GM12878 (cell line): ENCODE data around the gene PCDHGA7. TPM values are rescaled to one million over a fixed set of nuclear protein-coding genes. Genes with fewer than 3 reads are reported as not detected.

ENCODE experiments used
- ATAC-seq: fragments of 200-7000 bp; cut with Tn5 transposase; 3 replicates; pipeline ENCODE4 v1.9.1; 2020; ENCODE audit warnings: mild to moderate bottlenecking, moderate library complexity
- BruUV-seq: library from RNA; stranded (reverse); fragments of 400-500 nt; replicated peaks from 2 replicates; lab custom pipeline; 2021; lab: Mats Ljungman, UMichigan
- CTCF ChIA-PET: fragments of 300-600 bp; sonication (Branson Sonifier 250); formaldehyde crosslinking; extraction: SDS; loops from one replicate; lab custom pipeline; 2021; ENCODE audit warnings: inconsistent platforms; lab: Yijun Ruan, JAX
- POLR2A ChIA-PET: fragments of 350-600 bp; formaldehyde crosslinking; extraction: SDS; loops from one replicate; lab custom pipeline; 2021; ENCODE audit warnings: inconsistent platforms; lab: Charles Lee
- RAD21 ChIA-PET: fragments of 300-600 bp; sonication (Branson Sonifier 250); formaldehyde crosslinking; loops from one replicate; lab custom pipeline; 2023; ENCODE audit warnings: antibody characterized with exemption; ENCODE audit not compliant: unreplicated experiment; lab: Charles Lee
- SMC1A ChIA-PET: fragments of 300-600 bp; sonication (Branson Sonifier 250); formaldehyde crosslinking; loops from one replicate; lab custom pipeline; 2023; ENCODE audit not compliant: unreplicated experiment, uncharacterized antibody; lab: Charles Lee
- DNase-seq: peaks from one replicate; pipeline ENCODE4 v3.0.0-alpha.2; 2011; ENCODE audit warnings: low read depth, low spot score
- FAIRE-seq: peaks from 3 replicates; lab custom pipeline; 2011; peaks lifted over from hg19 to GRCh38; lab: Jason Lieb, UNC
- H2AFZ ChIP-seq: 2 replicates; pipeline ENCODE4 v1.6.0; 2011; ENCODE audit warnings: low read depth, low read length, control low read depth; ENCODE audit not compliant: control insufficient read depth
- H3K27ac ChIP-seq: 2 replicates; pipeline ENCODE4 v1.5.1; 2011; ENCODE audit warnings: control low read depth; ENCODE audit not compliant: control insufficient read depth, insufficient read depth
- H3K27me3 ChIP-seq, 2 experiments: replicated peaks in 1 of 2; 2 replicates each; pipeline versions ENCODE4 v1.6.0 to v1.6.1; 2011; ENCODE audit warnings: low read length in 1 of 2; ENCODE audit not compliant: control insufficient read depth in 2 of 2, insufficient read depth in 2 of 2
- H3K36me3 ChIP-seq, 2 experiments: 2 replicates each; pipeline ENCODE4 v1.5.1; 2011; ENCODE audit warnings: low read length in 1 of 2; ENCODE audit not compliant: control insufficient read depth in 2 of 2, insufficient read depth in 2 of 2
- H3K4me1 ChIP-seq: 2 replicates; pipeline ENCODE4 v1.6.1; 2011; ENCODE audit warnings: mild to moderate bottlenecking, low read length, moderate library complexity, mixed read lengths; ENCODE audit not compliant: control insufficient read depth, insufficient read depth
- H3K4me2 ChIP-seq: 2 replicates; pipeline ENCODE4 v1.6.0; 2011; ENCODE audit warnings: control low read depth; ENCODE audit not compliant: control insufficient read depth, insufficient read depth
- H3K4me3 ChIP-seq: fragments of 200-600 bp; sonication (generic); 2 replicates; pipeline ENCODE4 v1.5.1; 2016
- H3K79me2 ChIP-seq: 2 replicates; pipeline ENCODE4 v1.6.0; 2011; ENCODE audit warnings: low read length; ENCODE audit not compliant: control insufficient read depth, insufficient read depth
- H3K9ac ChIP-seq: 2 replicates; pipeline ENCODE4 v1.8.0; 2011; ENCODE audit warnings: low read length, control low read depth, mixed read lengths; ENCODE audit not compliant: control insufficient read depth, insufficient read depth
- H3K9me3 ChIP-seq: replicated peaks from 3 replicates; pipeline ENCODE4 v1.5.1; 2011; ENCODE audit warnings: mild to moderate bottlenecking, low read length; ENCODE audit not compliant: control insufficient read depth, insufficient read depth
- H4K20me1 ChIP-seq: 2 replicates; pipeline ENCODE4 v1.6.0; 2011; ENCODE audit not compliant: control insufficient read depth, insufficient read depth
- ASH2L ChIP-seq: fragments of 300-600, 200-600 bp; sonication (generic); IDR thresholded peaks from 2 replicates; pipeline ENCODE4 v1.6.1; 2017; ENCODE audit warnings: low read depth, mild to moderate bottlenecking, borderline replicate concordance
- CEBPB ChIP-seq, 2 experiments: fragments of 150-350 bp in 1 of 2; IDR thresholded peaks; 2 replicates each; pipeline ENCODE4 v1.6.1; 2012 to 2014; ENCODE audit warnings: low read depth in 2 of 2, low read length in 2 of 2, borderline replicate concordance in 1 of 2, inconsistent platforms in 1 of 2
- CUX1 ChIP-seq: IDR thresholded peaks from 2 replicates; pipeline ENCODE4 v1.6.1; 2012; ENCODE audit warnings: improper control_type of control experiment, low read depth, low read length; ENCODE audit not compliant: insufficient replicate concordance
- GATAD2B ChIP-seq: fragments of 450-650 bp; conservative IDR thresholded peaks from 2 replicates; pipeline ENCODE4 v1.6.1; 2017; ENCODE audit warnings: low read depth, mild to moderate bottlenecking, moderate library complexity
- IRF5 ChIP-seq: fragments of 450-650 bp; IDR thresholded peaks from 2 replicates; pipeline ENCODE4 v1.6.1; 2017; ENCODE audit warnings: borderline replicate concordance
- MTA2 ChIP-seq: fragments of 450-650 bp; IDR thresholded peaks from 2 replicates; pipeline ENCODE4 v1.6.1; 2016; ENCODE audit warnings: low read depth, mild to moderate bottlenecking, moderate library complexity
- RAD21 ChIP-seq: IDR thresholded peaks from 2 replicates; pipeline ENCODE4 v1.6.1; 2011; ENCODE audit warnings: mild to moderate bottlenecking, low read depth, low read length, moderate library complexity; ENCODE audit not compliant: insufficient read depth
- SRF ChIP-seq, 2 experiments: IDR thresholded peaks; 2 replicates each; pipeline ENCODE4 v1.6.1; 2011; ENCODE audit warnings: low read depth in 2 of 2, low read length in 2 of 2, mild to moderate bottlenecking in 1 of 2, moderate library complexity in 1 of 2
- TARDBP ChIP-seq: IDR thresholded peaks from 2 replicates; pipeline ENCODE4 v1.6.1; 2016; ENCODE audit warnings: borderline replicate concordance
- TCF7 ChIP-seq: IDR thresholded peaks from 2 replicates; pipeline ENCODE4 v1.6.1; 2014; ENCODE audit warnings: antibody characterized with exemption, borderline replicate concordance
- ZNF207 ChIP-seq: fragments of 450-650 bp; IDR thresholded peaks from 2 replicates; pipeline ENCODE4 v1.6.1; 2014; ENCODE audit warnings: antibody characterized with exemption, mild to moderate bottlenecking, borderline replicate concordance
- WGBS: methylation state at CpG from one replicate; pipeline ENCODE4 v1.1.6; 2016; ENCODE audit warnings: low lambda C conversion rate; ENCODE audit not compliant: insufficient replicate concordance, insufficient coverage; ENCODE audit errors: missing lambda C conversion rate; 5-methylcytosine and 5-hydroxymethylcytosine counted together
- in situ Hi-C: fragments of 300-500 bp; cut with MboI; formaldehyde crosslinking; loops from 9 replicates; pipeline ENCODE4 v1.14.3; 2018; ENCODE audit warnings: mixed read lengths
- intact Hi-C: fragments of 100-400 bp; cut with micrococcal nuclease; formaldehyde crosslinking; loops from one replicate; pipeline ENCODE4 v1.14.2; 2022; ENCODE audit not compliant: unreplicated experiment
- polyA plus RNA-seq, 11 experiments: library from polyadenylated mRNA; depleted of rRNA in 4 of 11; unstranded in 6 of 11; stranded (reverse) in 5 of 11; fragments of >200 nt; fragmentation: Nextera tagmentation in 4 of 11; fragmentation: Illumina TruSeq in 1 of 11; extraction: Ambion mirVana in 4 of 11; extraction: Trizol in 1 of 11; gene quantifications; 1 replicate in 1 of 11; 2 replicates in 10 of 11; pipeline versions ENCODE4 v1.2.1 to v1.2.3, GENCODE V29; 2011 to 2016; ENCODE audit warnings: inconsistent platforms in 2 of 11, missing spikeins in 2 of 11, low read depth in 1 of 11
- total RNA-seq, 4 experiments: library from RNA; depleted of rRNA in 3 of 4; stranded (reverse); fragments of >200 nt in 3 of 4; fragmentation: Illumina TruSeq in 1 of 4; extraction: Trizol in 1 of 4; gene quantifications; 2 replicates each; pipeline versions ENCODE4 v1.2.1 to v1.2.3, GENCODE V29; 2013 to 2021
- TF ChIP-seq, protein P1 (sequence below): IDR thresholded peaks from 2 replicates; pipeline ENCODE4 v1.6.1; 2011; ENCODE audit warnings: borderline replicate concordance, low read depth, mild to moderate bottlenecking, moderate library complexity, low read length; ENCODE audit not compliant: insufficient read depth, poor library complexity, severe bottlenecking
- TF ChIP-seq, protein P2 (sequence below): IDR thresholded peaks from 2 replicates; pipeline ENCODE4 v1.6.1; 2012; ENCODE audit warnings: low read length, inconsistent platforms

The PCDHGA7 gene
- total and polyA plus RNA-seq, 10 of the 15 experiments (the other 5 are each of a cell fraction or from before 2014, with no cell fraction given), result 0.01 to 0.18 (median 0.08) TPM; not detected in 3

- TF ChIP-seq, protein P1, sequence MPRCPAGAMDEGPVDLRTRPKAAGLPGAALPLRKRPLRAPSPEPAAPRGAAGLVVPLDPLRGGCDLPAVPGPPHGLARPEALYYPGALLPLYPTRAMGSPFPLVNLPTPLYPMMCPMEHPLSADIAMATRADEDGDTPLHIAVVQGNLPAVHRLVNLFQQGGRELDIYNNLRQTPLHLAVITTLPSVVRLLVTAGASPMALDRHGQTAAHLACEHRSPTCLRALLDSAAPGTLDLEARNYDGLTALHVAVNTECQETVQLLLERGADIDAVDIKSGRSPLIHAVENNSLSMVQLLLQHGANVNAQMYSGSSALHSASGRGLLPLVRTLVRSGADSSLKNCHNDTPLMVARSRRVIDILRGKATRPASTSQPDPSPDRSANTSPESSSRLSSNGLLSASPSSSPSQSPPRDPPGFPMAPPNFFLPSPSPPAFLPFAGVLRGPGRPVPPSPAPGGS, result no peak
- TF ChIP-seq, protein P2, sequence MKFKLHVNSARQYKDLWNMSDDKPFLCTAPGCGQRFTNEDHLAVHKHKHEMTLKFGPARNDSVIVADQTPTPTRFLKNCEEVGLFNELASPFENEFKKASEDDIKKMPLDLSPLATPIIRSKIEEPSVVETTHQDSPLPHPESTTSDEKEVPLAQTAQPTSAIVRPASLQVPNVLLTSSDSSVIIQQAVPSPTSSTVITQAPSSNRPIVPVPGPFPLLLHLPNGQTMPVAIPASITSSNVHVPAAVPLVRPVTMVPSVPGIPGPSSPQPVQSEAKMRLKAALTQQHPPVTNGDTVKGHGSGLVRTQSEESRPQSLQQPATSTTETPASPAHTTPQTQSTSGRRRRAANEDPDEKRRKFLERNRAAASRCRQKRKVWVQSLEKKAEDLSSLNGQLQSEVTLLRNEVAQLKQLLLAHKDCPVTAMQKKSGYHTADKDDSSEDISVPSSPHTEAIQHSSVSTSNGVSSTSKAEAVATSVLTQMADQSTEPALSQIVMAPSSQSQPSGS, result no peak
- no peak for TF ChIP-seq CUX1
- no peak for TF ChIP-seq CEBPB (IDR thresholded peaks at IDR 0.05; ENCODE audit: borderline replicate concordance in 1 of 2, low read depth in 2 of 2, low read length in 2 of 2)
- TF ChIP-seq SRF (IDR thresholded peaks at IDR 0.05; ENCODE audit: low read depth in 2 of 2, low read length in 2 of 2), result no peak
- TF ChIP-seq GATAD2B, result no peak
- TF ChIP-seq MTA2, result no peak
- no peak for TF ChIP-seq TCF7
- no peak for TF ChIP-seq IRF5
- no peak for TF ChIP-seq RAD21
- no peak for TF ChIP-seq TARDBP
- TF ChIP-seq ASH2L, result no peak
- TF ChIP-seq ZNF207, result no peak
- H3K4me3 ChIP-seq, result no peak overlapping the region
- no peak for ATAC-seq
- H3K4me2 ChIP-seq, result no peak overlapping the region
- peaks cover 13% of the 10 kb centered on the region; the same call in 2 of the 3 replicates for H3K9me3 ChIP-seq
- POLR2A ChIA-PET, result no interaction called here
- no peak overlapping the region for H2AFZ ChIP-seq
- H3K27ac ChIP-seq, result no peak overlapping the region
- in situ Hi-C loops (no loop called here), intact Hi-C loops (no loop called here)
- CTCF ChIA-PET, result interaction anchor here (1.0 to 4.8 kb wide), 5 partner anchors 10 to 102 kb away, joined by 4 to 41 read pairs (median 27); partner anchors contain the start of genes PCDHGA11, PCDHGA12, PCDHGB3 and PCDHGC3
- 96% methylated on average over 3 of the region's 3 CpGs for WGBS
- no peaks in the 10 kb centered on the region; the same call in 1 of the 2 replicates for H3K4me1 ChIP-seq
- no peaks in the 10 kb centered on the region for H3K36me3 ChIP-seq
- H3K27me3 ChIP-seq, result peaks cover 0 to 1% of the 10 kb centered on the region in 2 experiments; a peak in 1 of 4 replicates
- RAD21 ChIA-PET, result interaction anchor here (0.6 kb wide), 1 partner anchor 41 kb away, joined by 3 read pairs; the partner anchor contains the start of gene PCDHGB3
- BruUV-seq, result no TSS peak
- no peak for DNase-seq
- H4K20me1 ChIP-seq, result no peaks in the 10 kb centered on the region
- no peak for FAIRE-seq
- H3K79me2 ChIP-seq, result no peaks in the 10 kb centered on the region
- H3K9ac ChIP-seq, result no peak overlapping the region
- SMC1A ChIA-PET, result interaction anchor here (2.9 kb wide), 1 partner anchor 10 kb away, joined by 14 read pairs; the partner anchor contains the start of gene PCDHGA11
These were observed 29.0 kb downstream of the PCDHGA7 start for GRCh38 chr5:141411575-141411974.
